IPS-18c (cell line): ENCODE results near the gene ZNF408.

Experiments
- H3K4me3 ChIP-seq: 2 replicates; pipeline ENCODE4 v1.7.0; 2013; ENCODE audit warnings: low read depth, mild to moderate bottlenecking, low read length, moderate library complexity; ENCODE audit not compliant: insufficient read depth
- H3K9me3 ChIP-seq: one replicate; pipeline ENCODE4 v1.6.1; 2013; ENCODE audit warnings: mild to moderate bottlenecking, low read length, moderate library complexity; ENCODE audit not compliant: control insufficient read depth, insufficient read depth

Gene ZNF408

DNA sequence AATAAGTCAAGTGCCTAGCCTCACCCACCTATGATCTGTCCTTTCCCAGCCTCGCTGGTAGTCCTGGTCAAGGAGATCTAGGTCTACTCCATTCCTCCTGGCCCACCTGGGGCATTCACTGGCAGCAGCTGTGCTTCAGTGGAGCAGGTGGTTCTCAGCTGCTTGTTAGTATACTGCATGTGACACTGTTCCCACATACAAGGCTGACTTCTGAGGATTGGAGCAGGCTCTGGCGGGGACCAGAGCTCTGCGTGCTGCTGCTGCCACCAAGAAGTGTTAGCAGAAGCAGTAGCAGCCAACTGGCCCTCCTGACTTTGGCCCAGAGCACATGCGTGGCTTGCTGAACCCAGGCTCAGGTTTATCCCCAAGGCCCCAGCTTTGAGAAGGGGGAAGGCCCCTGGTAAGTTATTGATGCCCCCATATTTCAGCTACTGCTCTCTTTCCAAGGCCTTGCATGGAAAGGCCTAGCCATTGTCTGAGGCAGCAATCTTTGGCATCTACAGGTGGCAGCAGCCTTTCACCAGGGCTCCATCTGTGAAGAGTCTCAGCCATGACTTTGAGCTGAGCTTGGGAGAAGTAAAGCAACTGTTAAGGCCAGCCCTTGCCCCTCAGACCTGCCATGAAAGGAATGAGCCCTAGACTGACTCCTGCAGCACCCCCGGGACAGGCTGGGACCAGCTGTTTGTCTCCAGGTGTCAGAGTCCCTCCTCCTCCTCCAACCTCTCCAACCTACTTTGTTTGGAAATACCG, 26.9 kb upstream of the ZNF408 start:
- Histone ChIP-seq H3K9me3 (no peaks in the 10 kb centered on the region), H3K4me3 (no peak overlapping the region)

DNA sequence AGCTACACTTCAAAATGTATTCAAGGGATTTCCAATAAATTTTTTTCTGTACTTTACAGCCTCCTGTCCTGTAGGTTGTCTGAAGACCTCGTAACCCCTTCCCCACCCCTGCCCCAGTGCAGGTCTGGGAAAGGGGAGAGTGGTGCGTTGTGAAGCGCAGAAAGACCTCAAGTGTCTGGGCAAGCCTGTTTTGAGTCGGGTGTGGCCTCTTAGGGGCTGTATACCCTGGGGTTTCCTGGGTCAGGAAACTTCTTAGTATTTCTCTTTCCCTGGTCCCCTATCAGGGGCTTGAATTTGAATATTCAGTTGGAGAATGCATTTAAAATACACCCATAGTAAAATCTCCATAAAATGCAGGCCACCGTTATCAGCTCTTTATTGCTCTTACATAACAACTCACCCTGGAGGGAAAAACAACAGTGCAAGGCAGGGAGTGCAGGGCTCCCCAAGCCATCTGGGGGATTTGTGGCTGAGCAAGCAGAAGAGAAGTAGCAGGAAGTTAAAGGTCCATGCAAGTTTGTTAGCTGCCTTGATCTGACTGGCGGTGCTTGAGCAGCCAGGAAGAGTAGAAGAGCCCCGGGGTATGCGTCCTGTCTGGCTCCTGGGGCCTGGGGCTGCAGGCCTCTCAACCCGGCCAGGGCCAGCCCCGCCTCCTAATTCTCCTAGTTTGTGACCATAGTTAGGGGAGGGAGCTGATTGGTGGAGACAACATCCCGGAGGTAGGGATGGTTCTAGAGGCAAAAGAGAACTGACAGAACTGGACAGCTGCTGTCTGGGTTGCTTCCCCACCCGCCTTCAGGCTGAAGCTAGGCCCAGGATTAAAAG, 26.2 kb upstream of the ZNF408 start:
- H3K4me3 ChIP-seq: no peak overlapping the region; the same call in 1 of the 2 replicates
- no peaks in the 10 kb centered on the region for H3K9me3 ChIP-seq

- Histone ChIP-seq H3K4me3 (no peak overlapping the region), H3K9me3 (no peaks in the 10 kb centered on the region)
These were observed 25.5 kb upstream of the ZNF408 start for GRCh38 chr11:46675288-46675851.

DNA sequence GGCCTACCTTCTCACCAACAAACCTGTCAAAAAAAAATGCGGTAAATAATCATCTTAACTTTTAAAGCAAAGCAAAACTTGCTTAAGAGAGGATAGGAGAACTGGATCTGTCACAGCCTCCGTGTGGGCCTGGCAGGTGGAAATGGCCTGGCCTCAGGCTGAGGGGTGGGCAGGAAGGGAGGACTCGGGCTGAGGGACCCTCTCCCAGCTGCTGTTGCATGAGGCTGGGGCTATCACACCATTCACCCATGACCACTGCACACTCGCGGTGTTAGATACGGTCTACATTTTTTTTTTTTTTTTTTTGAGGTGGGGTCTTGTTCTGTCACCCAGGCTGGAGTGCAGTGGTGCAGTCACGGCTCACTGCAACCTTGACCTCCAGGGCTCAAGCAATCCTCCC, 24.9 kb upstream of the ZNF408 start:
- no peak overlapping the region for H3K4me3 ChIP-seq
- H3K9me3 ChIP-seq: no peaks in the 10 kb centered on the region

GRCh38 chr11:46676436-46677158, 24.2 kb upstream of the ZNF408 start:
- Histone ChIP-seq H3K4me3 (no peak overlapping the region), H3K9me3 (no peaks in the 10 kb centered on the region)

DNA sequence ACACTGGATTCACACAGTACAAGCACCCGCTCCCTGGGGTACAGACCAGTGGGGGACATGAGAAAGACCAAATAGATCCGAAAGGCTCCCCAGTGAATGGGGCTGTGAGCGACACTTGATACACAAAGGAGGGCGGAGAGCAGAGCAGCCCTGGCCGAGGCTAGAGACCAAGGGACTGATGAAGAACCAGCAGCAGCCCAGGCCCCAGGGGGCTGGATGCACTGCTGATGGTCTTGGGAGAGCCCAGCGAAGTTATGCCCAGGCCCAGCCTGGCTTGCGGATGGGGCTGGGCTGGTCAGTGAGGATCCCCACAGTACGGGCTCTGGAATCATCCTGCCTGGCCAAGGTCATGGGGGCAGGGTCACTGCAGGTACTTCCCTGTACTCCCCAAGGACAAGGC, 23.7 kb upstream of the ZNF408 start:
- Histone ChIP-seq H3K4me3 (no peak overlapping the region), H3K9me3 (no peaks in the 10 kb centered on the region)

DNA sequence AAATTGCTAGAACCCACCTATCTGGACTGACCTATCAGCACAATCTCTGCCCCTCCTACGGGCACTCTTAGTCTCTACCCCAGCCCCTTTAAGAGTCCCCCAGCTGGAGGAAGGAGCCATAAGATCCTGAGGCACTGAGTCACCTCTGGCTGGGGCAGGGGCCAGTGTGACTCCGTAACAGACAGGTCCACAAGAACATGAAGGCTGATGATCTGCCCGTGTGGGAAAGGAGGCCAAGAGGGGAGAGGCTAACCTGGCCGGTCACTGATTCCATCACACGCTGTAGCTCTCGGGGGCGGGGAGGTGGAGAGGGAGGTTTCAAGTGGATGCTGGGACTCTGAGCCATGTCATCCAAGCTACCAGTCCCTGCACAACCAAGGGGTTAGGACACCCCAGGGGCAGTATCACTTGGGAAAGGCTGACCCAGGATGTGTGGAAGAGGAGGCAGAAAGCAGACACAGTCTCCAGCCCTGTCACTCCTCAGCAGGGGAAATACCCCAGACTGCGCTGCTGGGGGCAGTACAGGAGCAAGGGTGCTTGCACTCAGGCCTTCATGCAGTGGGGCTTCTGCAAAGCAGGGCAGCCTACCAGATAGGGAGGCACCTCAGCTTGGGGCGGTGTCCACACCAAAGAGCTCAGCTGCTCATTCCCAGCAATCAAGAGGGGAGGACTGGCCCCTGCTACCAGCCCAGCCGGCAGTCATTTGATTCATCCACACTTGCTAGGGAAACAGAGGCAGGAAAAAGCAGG, 22.7 kb upstream of the ZNF408 start:
- H3K4me3 ChIP-seq: no peak overlapping the region
- no peaks in the 10 kb centered on the region for H3K9me3 ChIP-seq

DNA sequence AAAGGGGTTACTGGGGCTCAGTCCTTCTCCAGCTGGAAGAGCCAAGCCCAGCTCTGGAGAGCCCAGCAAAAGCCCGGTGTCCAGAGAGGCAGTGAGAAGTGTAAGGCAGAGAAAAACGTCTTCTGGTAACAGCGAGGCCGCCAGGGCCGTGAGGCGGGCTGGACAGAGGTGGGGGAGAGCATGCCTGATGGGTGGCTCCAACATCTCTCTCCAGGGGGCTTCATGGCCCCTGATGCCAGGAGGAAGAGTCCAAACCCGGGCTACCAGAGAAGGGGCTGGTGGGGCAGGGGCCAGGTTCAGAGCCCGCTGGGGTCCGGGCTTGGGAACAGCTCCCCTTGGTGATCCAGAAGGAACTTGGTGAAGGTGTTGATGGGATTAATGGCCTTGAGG, 22.1 kb upstream of the ZNF408 start:
- H3K9me3 ChIP-seq: no peaks in the 10 kb centered on the region
- no peak overlapping the region for H3K4me3 ChIP-seq

DNA sequence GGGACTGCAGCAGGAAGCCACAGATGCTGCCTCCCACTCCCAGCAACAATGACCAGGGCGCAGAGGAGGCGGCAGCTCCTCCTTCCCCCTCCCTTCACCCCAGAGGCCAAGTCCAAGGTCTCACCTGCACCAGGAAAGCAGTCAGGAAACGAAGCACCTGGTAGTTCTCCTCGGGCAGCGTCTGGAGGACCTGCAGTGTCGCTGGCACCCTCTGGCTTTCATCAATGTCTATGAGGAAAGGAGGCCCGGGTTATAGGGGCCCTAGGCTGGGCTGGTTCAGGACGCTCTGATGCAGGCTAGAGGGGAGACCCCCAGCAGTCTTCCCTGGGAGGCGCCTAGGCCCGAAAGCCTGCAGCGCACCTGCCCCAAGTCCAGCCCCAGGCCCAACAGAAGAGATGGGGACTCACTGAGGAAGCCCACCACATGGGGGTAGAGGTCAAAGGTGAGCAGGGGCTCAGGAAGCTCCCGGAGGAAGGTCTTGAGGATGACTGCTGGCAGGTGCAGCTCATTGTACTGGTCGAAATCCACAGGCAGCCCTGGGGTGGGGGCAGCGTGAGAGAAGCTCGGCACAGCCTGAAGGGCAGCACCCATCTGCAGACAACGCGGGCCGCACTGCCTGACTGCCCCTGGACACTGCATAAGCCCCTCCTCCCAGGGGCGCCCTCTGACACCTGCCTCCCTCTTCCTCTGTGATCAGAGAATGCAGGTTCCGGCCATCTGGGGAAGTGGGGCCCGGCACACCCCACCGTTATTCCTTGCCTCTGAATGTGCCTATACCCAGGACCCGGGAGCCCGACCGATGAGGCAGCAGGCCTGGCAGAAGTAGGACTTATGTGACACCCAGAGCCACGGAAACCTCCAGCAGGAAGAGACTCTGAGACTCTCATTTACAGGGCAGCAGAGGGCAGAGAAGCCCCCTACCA, 21.3 kb upstream of the ZNF408 start:
- Histone ChIP-seq H3K9me3 (no peaks in the 10 kb centered on the region), H3K4me3 (no peak overlapping the region)

GRCh38 chr11:46680164-46680760, 20.6 kb upstream of the ZNF408 start:
- no peaks in the 10 kb centered on the region for H3K9me3 ChIP-seq
- H3K4me3 ChIP-seq: no peak overlapping the region

- H3K9me3 ChIP-seq: no peaks in the 10 kb centered on the region
- no peak overlapping the region for H3K4me3 ChIP-seq
These were observed 20.0 kb upstream of the ZNF408 start for GRCh38 chr11:46680815-46681214.

GRCh38 chr11:46681814-46682213, 19.0 kb upstream of the ZNF408 start:
- Histone ChIP-seq H3K4me3 (no peak overlapping the region), H3K9me3 (no peaks in the 10 kb centered on the region)

- H3K4me3 ChIP-seq: no peak overlapping the region
- no peaks in the 10 kb centered on the region for H3K9me3 ChIP-seq
These were observed 17.8 kb upstream of the ZNF408 start for GRCh38 chr11:46682773-46683752.

DNA sequence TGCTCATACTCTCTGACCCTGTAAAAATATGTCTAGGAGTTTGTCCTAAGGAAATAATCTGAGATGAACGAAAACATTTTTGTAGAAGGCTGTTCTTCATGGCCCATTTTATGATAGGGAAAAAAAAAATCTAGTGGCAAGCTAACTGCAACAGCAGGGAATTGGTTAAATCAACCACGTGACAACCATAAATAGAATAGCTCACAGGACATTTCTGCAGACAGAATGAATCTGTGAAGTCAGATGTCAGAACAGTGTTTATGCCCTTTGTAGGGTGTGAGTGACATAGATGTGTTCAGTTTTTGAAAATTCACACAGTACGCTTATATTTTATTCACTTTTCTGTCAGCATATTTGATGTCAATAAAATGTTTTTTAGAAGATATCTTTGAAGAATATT, 16.5 kb upstream of the ZNF408 start:
- H3K9me3 ChIP-seq: no peaks in the 10 kb centered on the region

More for the DNA sequence above, 16.5 kb upstream of the ZNF408 start:
- no peak overlapping the region for H3K4me3 ChIP-seq
